WI38 (cell line): ENCODE results near the gene AHI1.

ENCODE experiments used
- H3K4me3 ChIP-seq: 2 replicates; pipeline ENCODE4 v1.5.1; 2011; ENCODE audit warnings: low read depth, mild to moderate bottlenecking, control low read depth, low read length
- CTCF ChIP-seq: IDR thresholded peaks from 2 replicates; pipeline ENCODE4 v1.5.1; 2012; ENCODE audit warnings: low read depth, mild to moderate bottlenecking, control low read depth, low read length

The AHI1 gene

GRCh38 chr6:135534773-135535380 is 37.3 kb upstream of the AHI1 start:
- H3K4me3 ChIP-seq, result no peak overlapping the region
- no peak for TF ChIP-seq CTCF

GRCh38 chr6:135532559-135532958 is 35.0 kb upstream of the AHI1 start:
- TF ChIP-seq CTCF, result no peak
- H3K4me3 ChIP-seq, result no peak overlapping the region

- no peak for TF ChIP-seq CTCF
Measured at GRCh38 chr6:135531954-135532490, 34.5 kb upstream of the AHI1 start.

GRCh38 chr6:135530113-135530512 is 32.6 kb upstream of the AHI1 start:
- no peak overlapping the region for H3K4me3 ChIP-seq
- no peak for TF ChIP-seq CTCF

More at GRCh38 chr6:135531954-135532490, 34.5 kb upstream of the AHI1 start:
- no peak overlapping the region for H3K4me3 ChIP-seq

- no peak for TF ChIP-seq CTCF
Measured at GRCh38 chr6:135527960-135528249, 30.4 kb upstream of the AHI1 start.

GRCh38 chr6:135527116-135527959 is 29.8 kb upstream of the AHI1 start:
- TF ChIP-seq CTCF, result no peak
- H3K4me3 ChIP-seq, result no peak overlapping the region

More at GRCh38 chr6:135527960-135528249, 30.4 kb upstream of the AHI1 start:
- no peak overlapping the region for H3K4me3 ChIP-seq

- H3K4me3 ChIP-seq, result no peak overlapping the region
- TF ChIP-seq CTCF, result no peak
Measured at GRCh38 chr6:135525594-135525993, 28.1 kb upstream of the AHI1 start.
